Psoas muscle (tissue), 8 donors: Measurements from ENCODE around the gene PRPS1. TPM values are rescaled to one million over a fixed set of nuclear protein-coding genes. Genes with fewer than 3 reads are reported as not detected.

Experiments used
- ATAC-seq, 4 donors: fragments of 200-7000 bp; cut with Tn5 transposase; one replicate each; pipeline ENCODE4 v1.9.1; 2020; ENCODE audit warnings: moderate library complexity in 3 of 4, mild to moderate bottlenecking in 2 of 4
- DNase-seq, 2 donors: peaks; one replicate each; pipeline ENCODE4 v3.0.0-alpha.2; 2020
- H3K27ac ChIP-seq: fragments of 200-600 bp; one replicate; pipeline ENCODE4 v1.8.0; 2022
- H3K27me3 ChIP-seq, 3 donors: fragments of 200-600 bp in 1 of 3; one replicate each; pipeline versions ENCODE4 v1.6.1 to v1.8.0; 2013 to 2022; ENCODE audit warnings: low read length in 2 of 3, mild to moderate bottlenecking in 2 of 3, moderate library complexity in 1 of 3; ENCODE audit not compliant: insufficient read depth in 3 of 3
- H3K36me3 ChIP-seq, 2 donors: fragments of 200-600 bp in 1 of 2; one replicate each; pipeline versions ENCODE4 v1.6.1 to v1.8.0; 2013 to 2022; ENCODE audit warnings: low read depth in 1 of 2, mild to moderate bottlenecking in 1 of 2, moderate library complexity in 1 of 2; ENCODE audit not compliant: insufficient read depth in 1 of 2
- H3K4me1 ChIP-seq: fragments of 200-600 bp; one replicate; pipeline ENCODE4 v1.8.0; 2022
- H3K4me3 ChIP-seq: fragments of 200-600 bp; one replicate; pipeline ENCODE4 v1.8.0; 2022; ENCODE audit warnings: mild to moderate bottlenecking
- H3K9me3 ChIP-seq: fragments of 200-600 bp; one replicate; pipeline ENCODE4 v1.8.0; 2022
- CTCF ChIP-seq: fragments of 200-600 bp; IDR thresholded peaks from one replicate; pipeline ENCODE4 v1.8.0; 2022; ENCODE audit warnings: antibody characterized with exemption
- WGBS, 3 donors: extraction: QIAGEN DNeasy Blood & Tissue Kit; methylation state at CpG; one replicate each; pipeline versions ENCODE4 v1.1.6 to v1.1.7; 2013; 5-methylcytosine and 5-hydroxymethylcytosine counted together
- intact Hi-C, 2 donors: fragments of 100-400 bp; cut with DNase I; formaldehyde crosslinking; loops; one replicate each; pipeline versions ENCODE4 v1.11.0 to v1.14.2; 2022
- polyA plus RNA-seq, 3 donors: library from polyadenylated mRNA; stranded (reverse); fragments of 200-250 nt; gene quantifications; one replicate each; pipeline ENCODE4 v1.2.3, GENCODE V29; 2013
- total RNA-seq, 4 donors: library from RNA; stranded (reverse); fragmentation: NEBNext Ultra II Directional in 2 of 4; extraction: Animal tissue kit (Norgen Biotek cat#: 25700) in 2 of 4; gene quantifications; one replicate each; pipeline versions ENCODE4 v1.2.1 to v1.2.4, GENCODE V29; 2021 to 2023
- donor health status: healthy with polysubstance abuse.
- donor health status: DM: no; HTN: no; CAD: no; lungs with moderate emphysema.
- donor health status: Bipolar disorder and iron deficiency.
- donor health status: healthy.
- donor health status: DM: yes; HTN: yes; CAD: no.
- donor health status: DM: no; HTN: no; CAD: no.
- donor health status: DM: no; HTN: no; CAD: no.
- donor health status: DM: yes; HTN: yes; CAD: no.

PRPS1 gene
- total and polyA plus RNA-seq, 7 donors, result 20.7 to 63.2 (median 43.1) TPM

DNA sequence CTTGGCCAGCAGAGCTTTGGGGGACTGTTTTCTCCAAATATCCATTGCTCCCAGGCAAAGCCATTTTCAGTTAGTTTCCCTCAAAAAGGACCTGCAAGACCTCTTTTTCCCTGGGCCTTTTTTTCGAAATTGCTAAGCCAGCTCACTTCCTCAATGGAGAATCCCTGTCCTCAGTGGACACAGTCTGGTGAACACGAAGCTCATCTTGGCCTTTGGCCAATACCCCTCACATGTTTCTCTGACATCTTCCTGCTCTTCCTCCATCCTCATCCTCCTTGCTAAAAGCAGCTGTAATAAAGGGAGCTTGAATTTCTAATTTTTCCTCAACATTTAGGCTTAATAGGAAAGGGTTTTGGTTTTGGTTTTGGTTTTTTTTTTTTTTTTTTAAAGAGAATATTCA, 17.6 kb upstream of the PRPS1 start:
- WGBS, 3 donors, result 14 to 26% (median 25%) methylated on average over 2 of the region's 2 CpGs
- peaks cover 0 to 6% (median 0%) of the 10 kb centered on the region in 3 donors for H3K27me3 ChIP-seq
- ATAC-seq, result no peak
- intact Hi-C loops, result no loop called here
- TF ChIP-seq CTCF, result no peak
- H3K36me3 ChIP-seq, result no peaks in the 10 kb centered on the region
- H3K4me3 ChIP-seq, result no peak overlapping the region
- no peaks in the 10 kb centered on the region for H3K9me3 ChIP-seq
- no peak overlapping the region for H3K27ac ChIP-seq
- H3K4me1 ChIP-seq, result no peaks in the 10 kb centered on the region
- no peak for DNase-seq

DNA sequence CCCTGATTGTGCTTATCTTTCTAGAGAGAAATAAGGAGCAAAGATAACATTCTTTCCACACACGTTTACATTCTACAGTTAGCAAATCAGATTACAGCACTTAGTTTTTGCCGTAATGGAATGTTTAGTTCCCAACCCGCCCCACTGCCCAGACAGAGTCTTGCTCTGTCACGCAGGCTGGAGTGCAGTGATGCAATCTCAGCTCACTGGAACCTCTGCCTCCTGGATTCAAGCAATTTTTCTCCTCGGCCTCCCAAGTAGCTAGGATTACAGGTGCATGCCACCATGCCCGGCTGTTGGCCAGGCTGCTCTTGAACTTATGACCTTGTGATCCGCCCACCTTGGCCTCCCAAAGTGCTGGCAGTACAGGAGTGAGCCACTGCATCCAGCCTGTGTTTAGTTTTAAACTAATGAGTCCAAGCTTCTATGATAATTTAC, 8.4 kb upstream of the PRPS1 start:
- ATAC-seq, result no peak
- H3K9me3 ChIP-seq, result no peaks in the 10 kb centered on the region
- no peaks in the 10 kb centered on the region for H3K4me1 ChIP-seq
- DNase-seq, result no peak
- intact Hi-C loops, result no loop called here
- H3K4me3 ChIP-seq, result no peak overlapping the region
- TF ChIP-seq CTCF, result no peak
- H3K27me3 ChIP-seq, result peaks cover 0 to 5% (median 0%) of the 10 kb centered on the region in 3 donors
- H3K36me3 ChIP-seq, result no peaks in the 10 kb centered on the region
- 60 to 68% (median 66%) methylated on average over 7 of the region's 7 CpGs for WGBS, 3 donors
- H3K27ac ChIP-seq, result no peak overlapping the region

GRCh38 chrX:107624893-107625292, 3.4 kb upstream of the PRPS1 start:
- Histone ChIP-seq H3K27ac (no peak overlapping the region), H3K9me3 (no peaks in the 10 kb centered on the region), H3K36me3 (no peaks in the 10 kb centered on the region), H3K4me1 (no peaks in the 10 kb centered on the region), H3K4me3 (no peak overlapping the region), H3K27me3 (peaks cover 0 to 6% (median 0%) of the 10 kb centered on the region in 3 donors)
- ATAC-seq, result no peak
- no peak for DNase-seq
- WGBS, 3 donors, result 91 to 96% (median 94%) methylated on average over 2 of the region's 2 CpGs
- intact Hi-C loops, result no loop called here
- TF ChIP-seq CTCF, result no peak

DNA sequence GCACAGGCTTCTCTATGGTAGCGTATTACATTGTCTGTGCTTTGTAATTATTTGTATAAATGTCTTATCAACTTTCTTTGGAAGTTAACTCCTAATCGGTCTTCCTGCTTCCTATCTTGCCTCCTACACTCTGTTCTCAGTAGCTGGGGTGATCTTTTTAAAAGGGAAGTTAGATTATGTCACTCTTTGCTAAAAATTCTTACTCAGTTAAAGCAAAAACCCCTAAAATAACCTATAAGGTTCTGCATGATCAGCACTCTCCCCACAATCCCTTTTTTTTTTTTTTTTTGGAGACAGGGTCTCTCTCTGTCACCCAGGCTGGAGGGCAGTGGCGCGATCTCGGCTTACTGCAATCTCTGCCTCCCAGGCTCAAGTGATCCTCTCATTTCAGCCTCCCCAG, 2.6 kb upstream of the PRPS1 start:
- DNase-seq (no peak), ATAC-seq (no peak)
- Histone ChIP-seq H3K9me3 (no peaks in the 10 kb centered on the region), H3K27ac (no peak overlapping the region), H3K4me3 (no peak overlapping the region), H3K27me3 (peaks cover 0 to 6% (median 0%) of the 10 kb centered on the region in 3 donors), H3K4me1 (no peaks in the 10 kb centered on the region), H3K36me3 (no peaks in the 10 kb centered on the region)
- TF ChIP-seq CTCF, result no peak
- intact Hi-C loops, result no loop called here
- 83 to 96% (median 95%) methylated on average over 5 of the region's 5 CpGs for WGBS, 3 donors

DNA sequence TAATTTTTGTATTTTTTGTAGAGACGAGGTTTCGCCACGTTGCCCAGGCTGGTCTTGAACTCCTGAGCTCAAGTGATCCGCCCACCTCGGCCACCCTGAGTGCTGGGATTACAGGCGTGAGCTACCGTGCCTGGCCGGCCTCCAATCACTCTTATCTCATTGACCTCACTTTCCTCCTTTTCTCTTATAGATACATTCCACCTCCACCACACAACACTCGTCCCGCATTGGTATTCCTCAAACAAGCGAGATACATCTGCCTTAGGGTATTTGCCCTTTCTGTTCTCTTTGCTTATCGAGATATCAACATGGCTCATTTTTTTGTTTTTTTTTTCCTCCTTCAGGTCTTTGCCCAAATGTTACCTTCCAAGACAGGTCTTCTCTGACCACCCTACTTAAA, 1.8 kb upstream of the PRPS1 start:
- no peak for DNase-seq
- Histone ChIP-seq H3K4me1 (no peaks in the 10 kb centered on the region), H3K36me3 (no peaks in the 10 kb centered on the region), H3K27me3 (peaks cover 0 to 12% (median 0%) of the 10 kb centered on the region in 3 donors), H3K4me3 (no peak overlapping the region), H3K27ac (no peak overlapping the region), H3K9me3 (no peaks in the 10 kb centered on the region)
- ATAC-seq, result no peak
- no peak for TF ChIP-seq CTCF
- intact Hi-C loops, result no loop called here
- 85 to 95% (median 93%) methylated on average over 12 of the region's 12 CpGs for WGBS, 3 donors
